Hepatocyte (in vitro differentiated cells): Measurements from ENCODE around the gene RASGRF1. TPM values are rescaled to one million over a fixed set of nuclear protein-coding genes. Genes with fewer than 3 reads are reported as not detected.

Experiments
- DNase-seq: peaks from one replicate; pipeline ENCODE4 v3.0.0-alpha.2; 2016; ENCODE audit warnings: low spot score
- H2AFZ ChIP-seq: fragments of 200-600 bp; sonication (generic); 2 replicates; pipeline ENCODE4 v1.6.0; 2016; ENCODE audit warnings: antibody characterized with exemption, mild to moderate bottlenecking
- H3K27ac ChIP-seq: fragments of 200-600 bp; sonication (generic); 2 replicates; pipeline ENCODE4 v1.5.1; 2016; ENCODE audit warnings: mild to moderate bottlenecking
- H3K27me3 ChIP-seq: fragments of 200-600 bp; sonication (generic); 2 replicates; pipeline ENCODE4 v1.6.1; 2016
- H3K36me3 ChIP-seq: fragments of 200-600 bp; sonication (generic); replicated peaks from 2 replicates; pipeline ENCODE4 v1.5.1; 2016; ENCODE audit warnings: low read depth; ENCODE audit not compliant: insufficient read depth
- H3K4me1 ChIP-seq: fragments of 200-600 bp; sonication (generic); 2 replicates; pipeline ENCODE4 v1.5.1; 2016; ENCODE audit warnings: mild to moderate bottlenecking, moderate library complexity; ENCODE audit not compliant: insufficient read depth
- H3K4me2 ChIP-seq: fragments of 200-600 bp; sonication (generic); 2 replicates; pipeline ENCODE4 v1.6.0; 2016
- H3K4me3 ChIP-seq: fragments of 200-600 bp; sonication (generic); 2 replicates; pipeline ENCODE4 v1.5.1; 2016; ENCODE audit warnings: mild to moderate bottlenecking
- H3K79me2 ChIP-seq: fragments of 200-600 bp; sonication (generic); 2 replicates; pipeline ENCODE4 v1.6.0; 2017; ENCODE audit warnings: mild to moderate bottlenecking
- H3K9me2 ChIP-seq: fragments of 200-600 bp; sonication (generic); replicated peaks from 2 replicates; pipeline ENCODE4 v1.6.0; 2017; ENCODE audit warnings: mild to moderate bottlenecking; ENCODE audit not compliant: insufficient read depth
- H3K9me3 ChIP-seq: fragments of 200-600 bp; sonication (generic); 2 replicates; pipeline ENCODE4 v1.5.1; 2016; ENCODE audit warnings: low read depth, mild to moderate bottlenecking
- H4K20me1 ChIP-seq: fragments of 200-600 bp; sonication (generic); 2 replicates; pipeline ENCODE4 v1.6.0; 2016; ENCODE audit warnings: mild to moderate bottlenecking; ENCODE audit not compliant: insufficient read depth, poor library complexity, severe bottlenecking
- EZH2 ChIP-seq: fragments of 200-600 bp; sonication (generic); IDR thresholded peaks from 2 replicates; pipeline ENCODE4 v1.6.1; 2016; ENCODE audit warnings: antibody characterized with exemption, mild to moderate bottlenecking, borderline replicate concordance
- EZH2phosphoT487 ChIP-seq: fragments of 200-600 bp; sonication (generic); IDR thresholded peaks from one replicate; pipeline ENCODE4 v1.6.1; 2018; ENCODE audit warnings: antibody characterized with exemption, mild to moderate bottlenecking, low read depth, moderate library complexity; ENCODE audit not compliant: unreplicated experiment, severe bottlenecking
- WGBS: methylation state at CpG from one replicate; pipeline ENCODE4 v1.1.6; 2016; ENCODE audit warnings: low lambda C conversion rate; ENCODE audit errors: missing lambda C conversion rate; 5-methylcytosine and 5-hydroxymethylcytosine counted together
- polyA plus RNA-seq: library from polyadenylated mRNA; unstranded; fragments of >200 nt; fragmentation: Nextera tagmentation; extraction: Ambion mirVana; gene quantifications from 2 replicates; pipeline ENCODE4 v1.2.1, GENCODE V29; 2016
- total RNA-seq: library from RNA; depleted of rRNA; stranded (reverse); fragments of >200 nt; gene quantifications from 2 replicates; pipeline ENCODE4 v1.2.3, GENCODE V29; 2014
- TF ChIP-seq, protein P1 (sequence below): fragments of 200-600 bp; sonication (generic); IDR thresholded peaks from 2 replicates; pipeline ENCODE4 v1.5.1; 2016; ENCODE audit warnings: antibody characterized with exemption, mild to moderate bottlenecking; ENCODE audit not compliant: poor library complexity

The RASGRF1 gene
- total and polyA plus RNA-seq, 2 experiments from 2014 or later: 0.52 to 1.5 TPM

DNA sequence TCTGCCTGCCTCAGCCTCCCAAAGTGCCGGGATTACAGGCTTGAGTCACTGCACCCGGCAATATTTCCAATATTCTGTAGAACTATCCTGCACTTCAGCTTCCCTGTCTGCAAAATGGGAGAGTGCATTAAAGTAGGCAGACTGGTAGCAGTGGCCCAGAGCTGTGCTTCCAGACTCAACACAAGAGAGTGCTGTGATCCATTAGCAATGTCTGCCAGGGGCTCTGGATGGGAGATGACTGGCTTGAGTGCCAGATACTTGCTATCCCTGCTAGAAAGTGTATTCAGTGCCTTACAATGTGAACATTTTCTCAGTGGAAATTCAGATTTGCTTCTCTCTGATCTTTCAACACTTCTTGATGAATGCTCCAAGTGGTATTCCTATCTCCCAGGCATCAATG is 80.3 kb downstream of the RASGRF1 start:
- TF ChIP-seq, protein P1, sequence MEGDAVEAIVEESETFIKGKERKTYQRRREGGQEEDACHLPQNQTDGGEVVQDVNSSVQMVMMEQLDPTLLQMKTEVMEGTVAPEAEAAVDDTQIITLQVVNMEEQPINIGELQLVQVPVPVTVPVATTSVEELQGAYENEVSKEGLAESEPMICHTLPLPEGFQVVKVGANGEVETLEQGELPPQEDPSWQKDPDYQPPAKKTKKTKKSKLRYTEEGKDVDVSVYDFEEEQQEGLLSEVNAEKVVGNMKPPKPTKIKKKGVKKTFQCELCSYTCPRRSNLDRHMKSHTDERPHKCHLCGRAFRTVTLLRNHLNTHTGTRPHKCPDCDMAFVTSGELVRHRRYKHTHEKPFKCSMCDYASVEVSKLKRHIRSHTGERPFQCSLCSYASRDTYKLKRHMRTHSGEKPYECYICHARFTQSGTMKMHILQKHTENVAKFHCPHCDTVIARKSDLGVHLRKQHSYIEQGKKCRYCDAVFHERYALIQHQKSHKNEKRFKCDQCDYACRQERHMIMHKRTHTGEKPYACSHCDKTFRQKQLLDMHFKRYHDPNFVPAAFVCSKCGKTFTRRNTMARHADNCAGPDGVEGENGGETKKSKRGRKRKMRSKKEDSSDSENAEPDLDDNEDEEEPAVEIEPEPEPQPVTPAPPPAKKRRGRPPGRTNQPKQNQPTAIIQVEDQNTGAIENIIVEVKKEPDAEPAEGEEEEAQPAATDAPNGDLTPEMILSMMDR: no peak
- no peak for TF ChIP-seq EZH2phosphoT487
- TF ChIP-seq EZH2: no peak
- Histone ChIP-seq H2AFZ (no peak overlapping the region), H3K79me2 (no peaks in the 10 kb centered on the region), H3K4me2 (no peak overlapping the region), H3K36me3 (no peaks in the 10 kb centered on the region), H3K9me3 (no peaks in the 10 kb centered on the region), H3K27me3 (no peaks in the 10 kb centered on the region), H3K9me2 (no peaks in the 10 kb centered on the region), H3K27ac (no peak overlapping the region), H3K4me3 (no peak overlapping the region), H4K20me1 (no peaks in the 10 kb centered on the region), H3K4me1 (no peaks in the 10 kb centered on the region)
- WGBS: 89% methylated on average over 2 of the region's 2 CpGs
- no peak for DNase-seq

DNA sequence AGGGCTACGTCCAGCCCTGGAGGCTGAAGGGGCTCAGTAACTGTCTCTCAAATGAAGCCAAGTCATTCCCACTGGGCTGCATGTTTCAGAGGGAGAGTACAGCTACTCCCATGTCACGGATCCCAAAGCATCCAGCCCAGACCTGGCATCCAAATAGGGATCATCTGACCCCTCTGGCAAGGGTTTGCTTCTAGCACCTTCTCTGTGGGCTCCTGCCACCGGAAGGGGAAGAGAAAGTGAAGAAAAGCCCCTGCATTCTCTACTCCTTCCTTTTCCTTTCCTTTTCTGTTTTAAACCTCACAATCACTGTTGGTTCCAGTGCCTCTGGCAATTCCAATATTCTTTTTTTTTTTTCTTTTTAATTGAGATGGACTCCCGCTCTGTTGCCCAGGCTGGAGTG is 81.2 kb downstream of the RASGRF1 start:
- WGBS: 93% methylated on average over 4 of the region's 4 CpGs
- H2AFZ ChIP-seq: no peak overlapping the region

DNA sequence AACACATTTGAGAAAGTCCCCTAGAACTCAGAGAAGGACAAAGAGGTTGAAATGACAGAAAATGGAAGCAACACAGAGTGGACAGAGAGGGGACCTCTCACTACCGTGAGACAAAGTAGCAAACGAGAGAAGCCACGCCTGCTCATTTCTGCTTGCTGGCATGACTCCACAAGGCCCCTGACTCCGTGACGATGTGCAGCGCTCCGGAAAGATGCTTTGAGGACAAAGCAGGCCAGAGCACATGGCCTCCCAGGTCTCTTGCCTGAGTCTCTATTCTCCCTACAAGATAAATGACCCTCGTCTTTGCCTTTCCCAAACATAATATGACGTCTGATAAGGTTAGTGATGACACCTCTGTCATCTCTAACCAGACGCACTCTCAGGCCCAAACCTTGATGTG is 81.9 kb downstream of the RASGRF1 start:
- Histone ChIP-seq H3K9me2 (no peaks in the 10 kb centered on the region), H3K79me2 (no peaks in the 10 kb centered on the region), H3K4me2 (no peak overlapping the region), H4K20me1 (no peaks in the 10 kb centered on the region), H3K4me3 (no peak overlapping the region), H3K9me3 (no peaks in the 10 kb centered on the region), H2AFZ (no peak overlapping the region), H3K4me1 (no peaks in the 10 kb centered on the region), H3K36me3 (no peaks in the 10 kb centered on the region), H3K27ac (no peak overlapping the region), H3K27me3 (no peaks in the 10 kb centered on the region)
- TF ChIP-seq EZH2: no peak
- WGBS: 80% methylated on average over 10 of the region's 10 CpGs
- no peak for DNase-seq

More for the DNA sequence above, 81.2 kb downstream of the RASGRF1 start:
- TF ChIP-seq, protein P1: no peak
- TF ChIP-seq EZH2phosphoT487: no peak
- TF ChIP-seq EZH2: no peak
- no peak overlapping the region for H3K4me3 ChIP-seq
- no peaks in the 10 kb centered on the region for H3K9me3 ChIP-seq
- no peaks in the 10 kb centered on the region for H3K36me3 ChIP-seq
- no peaks in the 10 kb centered on the region for H4K20me1 ChIP-seq
- H3K4me1 ChIP-seq: no peaks in the 10 kb centered on the region
- H3K79me2 ChIP-seq: no peaks in the 10 kb centered on the region
- H3K4me2 ChIP-seq: no peak overlapping the region
- DNase-seq: no peak
- no peaks in the 10 kb centered on the region for H3K9me2 ChIP-seq
- H3K27me3 ChIP-seq: no peaks in the 10 kb centered on the region
- no peak overlapping the region for H3K27ac ChIP-seq

DNA sequence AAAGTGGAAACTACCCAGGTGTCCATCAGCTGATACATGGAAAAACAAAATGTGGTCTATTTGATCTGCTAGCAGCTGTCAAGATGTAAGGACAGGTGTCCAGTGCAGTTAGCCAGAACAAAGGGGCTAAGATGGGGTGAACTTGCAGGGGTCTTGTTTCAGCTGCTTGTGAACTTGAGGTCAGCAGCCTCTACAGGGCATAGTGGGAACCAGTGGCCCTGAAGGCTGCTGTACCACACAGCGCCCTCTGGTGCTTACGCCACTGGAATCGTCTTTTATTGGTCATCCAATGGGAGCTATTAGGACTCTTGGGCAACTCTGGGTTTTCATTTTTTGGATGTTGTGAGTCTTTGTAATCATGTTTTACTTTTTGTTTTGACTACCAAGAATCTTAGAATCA is 83.5 kb downstream of the RASGRF1 start:
- Histone ChIP-seq H3K27ac (no peak overlapping the region), H3K36me3 (no peaks in the 10 kb centered on the region), H3K4me1 (no peaks in the 10 kb centered on the region), H2AFZ (no peak overlapping the region), H3K9me3 (no peaks in the 10 kb centered on the region), H3K9me2 (no peaks in the 10 kb centered on the region), H3K4me3 (no peak overlapping the region), H4K20me1 (no peaks in the 10 kb centered on the region), H3K79me2 (no peaks in the 10 kb centered on the region), H3K4me2 (no peak overlapping the region), H3K27me3 (no peaks in the 10 kb centered on the region)
- DNase-seq: peak; percentile 73
- WGBS: 36% methylated on average over 3 of the region's 3 CpGs
- TF ChIP-seq, protein P1: peak; percentile 60
- no peak for TF ChIP-seq EZH2
